OCI-LY1 (cell line): Measurements from ENCODE around the gene FAM124A.
"Not testable (repeated sequence)": the region's sequence is repeated elsewhere in the genome, so short reads cannot be mapped to it uniquely, and the experiment has no call there.

Source experiments
- H2AFZ ChIP-seq: fragments of 200-600 bp; sonication (generic), shearing (Covaris generic); 2 replicates; pipeline ENCODE4 v1.6.0; 2014; ENCODE audit warnings: antibody characterized with exemption, mild to moderate bottlenecking, low read length
- H3F3A ChIP-seq: fragments of 200-600 bp; sonication (generic), shearing (Covaris generic); 2 replicates; pipeline ENCODE4 v1.6.0; 2014; ENCODE audit warnings: mild to moderate bottlenecking, antibody characterized with exemption, low read length, moderate library complexity; ENCODE audit not compliant: insufficient read depth
- H3K27ac ChIP-seq: fragments of 200-600 bp; sonication (generic); 2 replicates; pipeline ENCODE4 v1.5.1; 2014; ENCODE audit warnings: low read length, mixed run types, mild to moderate bottlenecking, low read depth; ENCODE audit not compliant: poor library complexity, severe bottlenecking
- H3K27me3 ChIP-seq: fragments of 200-600 bp; sonication (generic); 2 replicates; pipeline ENCODE4 v1.6.0; 2014; ENCODE audit warnings: antibody characterized with exemption, mild to moderate bottlenecking, low read length, moderate library complexity; ENCODE audit not compliant: insufficient read depth
- H3K36me3 ChIP-seq: fragments of 200-600 bp; sonication (generic); 2 replicates; pipeline ENCODE4 v1.6.1; 2014; ENCODE audit warnings: mild to moderate bottlenecking, antibody characterized with exemption, low read length, moderate library complexity, mixed read lengths; ENCODE audit not compliant: insufficient read depth
- H3K4me1 ChIP-seq: fragments of 200-600 bp; sonication (generic); 2 replicates; pipeline ENCODE4 v1.5.1; 2014; ENCODE audit warnings: mild to moderate bottlenecking, low read length, moderate library complexity; ENCODE audit not compliant: insufficient read depth, severe bottlenecking
- H3K4me2 ChIP-seq: fragments of 200-600 bp; sonication (generic), shearing (Covaris generic); 2 replicates; pipeline ENCODE4 v1.6.1; 2014; ENCODE audit warnings: low read length
- H3K4me3 ChIP-seq: fragments of 200-600 bp; sonication (generic); 2 replicates; pipeline ENCODE4 v1.5.1; 2014; ENCODE audit warnings: low read length, low read depth, mild to moderate bottlenecking, mixed read lengths; ENCODE audit not compliant: poor library complexity, severe bottlenecking
- H3K79me2 ChIP-seq: fragments of 200-600 bp; shearing (Covaris generic); 2 replicates; pipeline ENCODE4 v1.6.1; 2016; ENCODE audit warnings: mixed run types, low read length, mixed read lengths; ENCODE audit not compliant: insufficient read depth
- H3K9ac ChIP-seq: fragments of 200-600 bp; sonication (generic), shearing (Covaris generic); 2 replicates; pipeline ENCODE4 v1.6.1; 2014; ENCODE audit warnings: mild to moderate bottlenecking, low read length, mixed read lengths
- H3K9me2 ChIP-seq: fragments of 200-600 bp; sonication (generic), shearing (Covaris generic); 2 replicates; pipeline ENCODE4 v1.6.1; 2014; ENCODE audit warnings: low read depth, mild to moderate bottlenecking, low read length, mixed read lengths
- H3K9me3 ChIP-seq: fragments of 200-600 bp; shearing (Covaris generic); 2 replicates; pipeline ENCODE4 v1.6.1; 2014; ENCODE audit warnings: low read length, mixed read lengths
- H4K20me1 ChIP-seq: fragments of 200-600 bp; sonication (generic), shearing (Covaris generic); 2 replicates; pipeline ENCODE4 v1.6.0; 2016; ENCODE audit warnings: mild to moderate bottlenecking, low read length; ENCODE audit not compliant: insufficient read depth
- CTCF ChIP-seq: fragments of 200-600 bp; sonication (generic), shearing (Covaris generic); IDR thresholded peaks from 2 replicates; pipeline ENCODE4 v1.5.1; 2017; ENCODE audit warnings: mild to moderate bottlenecking, antibody characterized with exemption, low read length, moderate library complexity, mixed read lengths
- EZH2 ChIP-seq: fragments of 200-600 bp; sonication (generic), shearing (Covaris generic); IDR thresholded peaks from 2 replicates; pipeline ENCODE4 v1.8.0; 2017; ENCODE audit warnings: borderline replicate concordance, mixed run types, mild to moderate bottlenecking, antibody characterized with exemption, low read length, moderate library complexity, mixed read lengths

FAM124A gene

GRCh38 chr13:51282322-51282721, 60.1 kb downstream of the FAM124A start:
- H3K79me2 ChIP-seq = no peaks in the 10 kb centered on the region
- H3K9me3 ChIP-seq = no peaks in the 10 kb centered on the region
- no peak overlapping the region for H2AFZ ChIP-seq
- TF ChIP-seq CTCF = no peak
- no peak for TF ChIP-seq EZH2
- no peaks in the 10 kb centered on the region for H3K36me3 ChIP-seq
- H4K20me1 ChIP-seq = no peaks in the 10 kb centered on the region
- no peak overlapping the region for H3K4me3 ChIP-seq
- H3K9me2 ChIP-seq = no peaks in the 10 kb centered on the region
- H3F3A ChIP-seq = no peaks in the 10 kb centered on the region
- no peak overlapping the region for H3K27ac ChIP-seq
- H3K9ac ChIP-seq = no peak overlapping the region
- no peak overlapping the region for H3K4me2 ChIP-seq
- H3K4me1 ChIP-seq = no peaks in the 10 kb centered on the region
- no peaks in the 10 kb centered on the region for H3K27me3 ChIP-seq

- not testable (repeated sequence) for H2AFZ ChIP-seq, H3K27me3 ChIP-seq, H3K9me2 ChIP-seq, H3K4me2 ChIP-seq, H3F3A ChIP-seq, H3K9ac ChIP-seq, H4K20me1 ChIP-seq, H3K4me3 ChIP-seq, H3K27ac ChIP-seq, H3K4me1 ChIP-seq, H3K79me2 ChIP-seq, H3K9me3 ChIP-seq, H3K36me3 ChIP-seq
Observed at GRCh38 chr13:51282923-51283322, 60.7 kb downstream of the FAM124A start.

GRCh38 chr13:51283371-51283770, 61.2 kb downstream of the FAM124A start:
- Histone ChIP-seq H3K27me3 (no peaks in the 10 kb centered on the region), H3F3A (no peaks in the 10 kb centered on the region), H3K9me3 (no peaks in the 10 kb centered on the region), H3K9ac (no peak overlapping the region), H3K79me2 (no peaks in the 10 kb centered on the region), H2AFZ (no peak overlapping the region), H4K20me1 (no peaks in the 10 kb centered on the region), H3K9me2 (no peaks in the 10 kb centered on the region), H3K36me3 (no peaks in the 10 kb centered on the region), H3K4me1 (no peaks in the 10 kb centered on the region), H3K4me3 (no peak overlapping the region), H3K4me2 (no peak overlapping the region), H3K27ac (no peak overlapping the region)
- TF ChIP-seq EZH2 (no peak), CTCF (no peak)

- Histone ChIP-seq H3K79me2 (no peaks in the 10 kb centered on the region), H3K4me2 (no peak overlapping the region), H3K4me3 (no peak overlapping the region), H2AFZ (no peak overlapping the region), H3K9me3 (no peaks in the 10 kb centered on the region), H3F3A (no peaks in the 10 kb centered on the region), H3K9me2 (no peaks in the 10 kb centered on the region), H3K27me3 (no peaks in the 10 kb centered on the region), H3K36me3 (no peaks in the 10 kb centered on the region), H3K27ac (no peak overlapping the region), H3K9ac (no peak overlapping the region), H4K20me1 (no peaks in the 10 kb centered on the region), H3K4me1 (no peaks in the 10 kb centered on the region)
- TF ChIP-seq EZH2 (no peak), CTCF (no peak)
Observed at GRCh38 chr13:51284339-51284738, 62.1 kb downstream of the FAM124A start.
